ENCODE results near the gene RYR2. TPM values are rescaled to one million over a fixed set of nuclear protein-coding genes. Genes with fewer than 3 reads are reported as not detected.

The RYR2 gene
- total and polyA plus RNA-seq, 2 of the 8 experiments (the other 6 are each of a cell fraction or from before 2014, with no cell fraction given), result 1.3 to 4.4 TPM

DNA sequence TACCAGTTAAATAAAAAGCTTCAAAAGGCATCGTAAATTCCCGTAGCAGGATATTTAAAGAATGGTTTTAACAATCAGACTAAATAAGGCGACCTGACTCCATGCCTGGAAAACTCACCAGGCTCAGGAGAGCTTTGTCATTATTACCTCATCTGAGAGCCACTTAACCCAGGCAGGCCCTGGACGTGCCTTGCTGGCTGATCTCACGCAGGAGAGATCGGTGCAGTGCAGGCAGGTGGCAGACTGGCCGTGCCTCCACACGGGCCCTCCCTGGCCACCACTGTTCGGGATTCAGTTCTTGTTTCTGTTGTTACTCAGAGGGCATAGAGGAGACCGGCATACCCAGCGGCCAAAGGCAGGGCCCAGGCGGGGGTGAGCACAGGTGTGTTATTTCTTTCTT lies 44.1 kb upstream of the RYR2 start:
- Histone ChIP-seq H3K4me3 (ENCODE audit: extremely low read depth in 1 of 4, insufficient read depth in 2 of 4, low read depth in 3 of 4, low read length in 4 of 4) (no peak overlapping the region), H3K4me1 (replicated peaks in 1 of 4; ENCODE audit: control insufficient read depth in 3 of 4, insufficient read depth in 4 of 4, low read length in 3 of 4) (peaks cover 0 to 7% (median 0%) of the 10 kb centered on the region in 4 experiments; a peak in 3 of 7 replicates), H2BK5ac (ENCODE audit: low read depth, low read length) (no peak overlapping the region), H3K9ac (replicated peaks in 1 of 4; ENCODE audit: extremely low read depth in 1 of 4, low read depth in 3 of 4, low read length in 3 of 4) (no peak overlapping the region), H3K9me3 (ENCODE audit: insufficient read depth in 2 of 2, low read depth in 1 of 2, low read length in 1 of 2) (no peaks in the 10 kb centered on the region), H2AFZ (ENCODE audit: low read length) (peak overlapping the region; percentile 42; the same call in 1 of the 2 replicates), H3K18ac (ENCODE audit: extremely low read depth, low read length) (no peak overlapping the region), H3K14ac (ENCODE audit: insufficient read length) (no peak overlapping the region), H3K36me3 (ENCODE audit: control insufficient read depth in 2 of 4, insufficient read depth in 4 of 4, low read length in 3 of 4) (no peaks in the 10 kb centered on the region), H3K23ac (ENCODE audit: insufficient read length) (no peak overlapping the region), H3K56ac (replicated peaks; ENCODE audit: insufficient read length, low read depth, low read length) (no peak overlapping the region), H3K23me2 (ENCODE audit: low read depth, low read length) (no peaks in the 10 kb centered on the region), H2AK5ac (ENCODE audit: low read depth, low read length) (no peak overlapping the region), H3K79me2 (ENCODE audit: control insufficient read depth in 1 of 2, insufficient read depth in 2 of 2, low read length in 2 of 2) (no peaks in the 10 kb centered on the region), H2BK20ac (ENCODE audit: low read length) (no peak overlapping the region), H3K4me2 (ENCODE audit: insufficient read depth in 1 of 2, low read depth in 2 of 2, low read length in 2 of 2) (no peak overlapping the region), H2BK120ac (replicated peaks; ENCODE audit: low read depth, low read length) (no peak overlapping the region), H2BK12ac (ENCODE audit: low read depth, low read length) (no peak overlapping the region), H4K91ac (replicated peaks; ENCODE audit: insufficient read length, low read length) (no peak overlapping the region), H2BK15ac (ENCODE audit: low read length) (peak overlapping the region; percentile 18; the same call in 1 of the 2 replicates), H3K27ac (ENCODE audit: low read depth, low read length) (no peak overlapping the region), H4K8ac (ENCODE audit: extremely low read depth, insufficient read depth, low read length) (peak overlapping the region; percentile 45; the same call in 1 of the 2 replicates), H3K27me3 (replicated peaks in 1 of 4; ENCODE audit: control insufficient read depth in 3 of 4, extremely low read depth in 1 of 4, insufficient read depth in 3 of 4, low read length in 3 of 4) (no peaks in the 10 kb centered on the region), H4K20me1 (replicated peaks in 1 of 2; ENCODE audit: control insufficient read depth in 1 of 2, insufficient read depth in 2 of 2, low read length in 2 of 2) (no peaks in the 10 kb centered on the region), H3K79me1 (ENCODE audit: low read depth, low read length) (no peaks in the 10 kb centered on the region), H3K4ac (replicated peaks; ENCODE audit: insufficient read length, low read depth, low read length) (no peak overlapping the region), H4K5ac (ENCODE audit: insufficient read length, low read depth, low read length) (no peak overlapping the region)
- CTCF ChIA-PET (ENCODE audit: partially characterized antibody), result interaction anchor here (1.5 kb wide), 1 partner anchor 12 kb away, joined by 3 read pairs; no protein-coding TSS in a partner anchor
- POLR2A ChIA-PET (ENCODE audit: partially characterized antibody), result no interaction called here
- 68% methylated on average over 12 of the region's 12 CpGs; no CpG with 5 or more reads in 1 of the 2 experiments for WGBS, 2 experiments (ENCODE audit: extremely low coverage in 1 of 2, insufficient coverage in 1 of 2, insufficient read length in 1 of 2, insufficient replicate concordance in 2 of 2, low coverage in 1 of 2, low lambda C conversion rate in 2 of 2, missing lambda C conversion rate in 1 of 2)
- no peak for DNase-seq (ENCODE audit: low read depth in 1 of 2, low spot score in 2 of 2)
- no peak for TF ChIP-seq RNF2 (IDR thresholded peaks at IDR 0.05; ENCODE audit: borderline replicate concordance, low read depth, low read length, missing control alignments, poor library complexity, severe bottlenecking)
- TF ChIP-seq, protein P1, sequence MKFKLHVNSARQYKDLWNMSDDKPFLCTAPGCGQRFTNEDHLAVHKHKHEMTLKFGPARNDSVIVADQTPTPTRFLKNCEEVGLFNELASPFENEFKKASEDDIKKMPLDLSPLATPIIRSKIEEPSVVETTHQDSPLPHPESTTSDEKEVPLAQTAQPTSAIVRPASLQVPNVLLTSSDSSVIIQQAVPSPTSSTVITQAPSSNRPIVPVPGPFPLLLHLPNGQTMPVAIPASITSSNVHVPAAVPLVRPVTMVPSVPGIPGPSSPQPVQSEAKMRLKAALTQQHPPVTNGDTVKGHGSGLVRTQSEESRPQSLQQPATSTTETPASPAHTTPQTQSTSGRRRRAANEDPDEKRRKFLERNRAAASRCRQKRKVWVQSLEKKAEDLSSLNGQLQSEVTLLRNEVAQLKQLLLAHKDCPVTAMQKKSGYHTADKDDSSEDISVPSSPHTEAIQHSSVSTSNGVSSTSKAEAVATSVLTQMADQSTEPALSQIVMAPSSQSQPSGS (IDR thresholded peaks at IDR 0.05; ENCODE audit: low read length), result no peak
- TF ChIP-seq, protein P2, sequence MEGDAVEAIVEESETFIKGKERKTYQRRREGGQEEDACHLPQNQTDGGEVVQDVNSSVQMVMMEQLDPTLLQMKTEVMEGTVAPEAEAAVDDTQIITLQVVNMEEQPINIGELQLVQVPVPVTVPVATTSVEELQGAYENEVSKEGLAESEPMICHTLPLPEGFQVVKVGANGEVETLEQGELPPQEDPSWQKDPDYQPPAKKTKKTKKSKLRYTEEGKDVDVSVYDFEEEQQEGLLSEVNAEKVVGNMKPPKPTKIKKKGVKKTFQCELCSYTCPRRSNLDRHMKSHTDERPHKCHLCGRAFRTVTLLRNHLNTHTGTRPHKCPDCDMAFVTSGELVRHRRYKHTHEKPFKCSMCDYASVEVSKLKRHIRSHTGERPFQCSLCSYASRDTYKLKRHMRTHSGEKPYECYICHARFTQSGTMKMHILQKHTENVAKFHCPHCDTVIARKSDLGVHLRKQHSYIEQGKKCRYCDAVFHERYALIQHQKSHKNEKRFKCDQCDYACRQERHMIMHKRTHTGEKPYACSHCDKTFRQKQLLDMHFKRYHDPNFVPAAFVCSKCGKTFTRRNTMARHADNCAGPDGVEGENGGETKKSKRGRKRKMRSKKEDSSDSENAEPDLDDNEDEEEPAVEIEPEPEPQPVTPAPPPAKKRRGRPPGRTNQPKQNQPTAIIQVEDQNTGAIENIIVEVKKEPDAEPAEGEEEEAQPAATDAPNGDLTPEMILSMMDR (IDR thresholded peaks at IDR 0.05; ENCODE audit: control extremely low read depth in 1 of 3, insufficient read depth in 1 of 3, low read depth in 1 of 3, low read length in 3 of 3), result peak in 1 of 3 experiments; percentile 1; a peak in 1 of 4 replicates
- TF ChIP-seq, protein P3, sequence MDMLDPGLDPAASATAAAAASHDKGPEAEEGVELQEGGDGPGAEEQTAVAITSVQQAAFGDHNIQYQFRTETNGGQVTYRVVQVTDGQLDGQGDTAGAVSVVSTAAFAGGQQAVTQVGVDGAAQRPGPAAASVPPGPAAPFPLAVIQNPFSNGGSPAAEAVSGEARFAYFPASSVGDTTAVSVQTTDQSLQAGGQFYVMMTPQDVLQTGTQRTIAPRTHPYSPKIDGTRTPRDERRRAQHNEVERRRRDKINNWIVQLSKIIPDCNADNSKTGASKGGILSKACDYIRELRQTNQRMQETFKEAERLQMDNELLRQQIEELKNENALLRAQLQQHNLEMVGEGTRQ (IDR thresholded peaks at IDR 0.05; ENCODE audit: low read length), result no peak
- TF ChIP-seq, protein P4, sequence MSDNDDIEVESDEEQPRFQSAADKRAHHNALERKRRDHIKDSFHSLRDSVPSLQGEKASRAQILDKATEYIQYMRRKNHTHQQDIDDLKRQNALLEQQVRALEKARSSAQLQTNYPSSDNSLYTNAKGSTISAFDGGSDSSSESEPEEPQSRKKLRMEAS (IDR thresholded peaks at IDR 0.05), result peak; percentile 45; the same call in 1 of the 2 replicates
- no peak for FAIRE-seq
